Ascending aorta (tissue), 2 donors: ENCODE data around the gene SLC6A15. TPM values are rescaled to one million over a fixed set of nuclear protein-coding genes. Genes with fewer than 3 reads are reported as not detected.

Source experiments
- DNase-seq, 2 donors: peaks; one replicate each; pipeline ENCODE4 v3.0.0-alpha.2; 2019; ENCODE audit warnings: low spot score in 2 of 2
- H3K27ac ChIP-seq, 2 donors: fragments of 200-600 bp; sonication (generic); one replicate each; pipeline ENCODE4 v1.5.1; 2016 to 2017; ENCODE audit warnings: mild to moderate bottlenecking in 1 of 2
- H3K27me3 ChIP-seq: fragments of 200-600 bp; sonication (generic); one replicate; pipeline ENCODE4 v1.5.1; 2017
- H3K36me3 ChIP-seq, 2 donors: fragments of 200-600 bp; sonication (generic); one replicate each; pipeline ENCODE4 v1.5.1; 2016
- H3K4me1 ChIP-seq, 2 donors: fragments of 200-600 bp; sonication (generic); one replicate each; pipeline ENCODE4 v1.5.1; 2016 to 2017; ENCODE audit warnings: mild to moderate bottlenecking in 1 of 2
- H3K4me3 ChIP-seq, 2 donors: fragments of 200-600 bp; sonication (generic); one replicate each; pipeline ENCODE4 v1.5.1; 2016 to 2017; ENCODE audit warnings: mild to moderate bottlenecking in 1 of 2
- H3K9me3 ChIP-seq, 2 donors: fragments of 200-600 bp; sonication (generic); one replicate each; pipeline ENCODE4 v1.5.1; 2016
- intact Hi-C: fragments of 100-400 bp; cut with DNase I; formaldehyde crosslinking; loops from one replicate; pipeline ENCODE4 v1.15.1; 2023
- total RNA-seq: library from RNA; depleted of rRNA; stranded (reverse); fragments of >200 nt; gene quantifications from one replicate; pipeline ENCODE4 v1.1.0, GENCODE V29; 2016
- TF ChIP-seq, protein P1 (sequence below), 3 experiments: fragments of 200-600 bp in 2 of 3; fragments of 450-650 bp in 1 of 3; sonication (generic) in 2 of 3; IDR thresholded peaks; one replicate each; pipeline ENCODE4 v1.5.1; 2016 to 2019; ENCODE audit warnings: antibody characterized with exemption in 3 of 3, mild to moderate bottlenecking in 1 of 3, moderate library complexity in 1 of 3

The SLC6A15 gene
- total RNA-seq, 1 donor from 2014 or later: not detected

DNA sequence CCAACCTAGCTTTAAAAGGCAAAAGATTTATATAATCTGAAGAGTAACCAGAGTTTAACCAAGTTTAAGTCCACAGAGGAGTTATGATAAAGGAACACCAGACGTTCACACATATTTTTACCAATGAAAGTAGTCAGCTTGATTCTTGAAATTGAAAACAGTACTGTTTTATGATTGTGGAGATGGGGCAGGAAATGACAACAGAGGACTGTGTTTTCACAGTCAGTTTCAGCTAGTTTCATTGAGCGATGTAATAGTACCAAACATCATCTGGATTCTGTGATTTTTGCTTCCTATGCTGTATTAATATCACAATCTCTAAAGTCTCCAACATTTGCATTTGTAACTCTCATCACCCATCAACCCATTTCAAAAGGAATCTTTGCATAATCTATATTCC, 34.2 kb upstream of the SLC6A15 start:
- intact Hi-C loops: no loop called here
- DNase-seq: no peak
- Histone ChIP-seq H3K4me1 (no peaks in the 10 kb centered on the region), H3K27ac (no peak overlapping the region), H3K27me3 (no peaks in the 10 kb centered on the region), H3K36me3 (no peaks in the 10 kb centered on the region), H3K4me3 (no peak overlapping the region), H3K9me3 (no peaks in the 10 kb centered on the region)
- TF ChIP-seq, protein P1, sequence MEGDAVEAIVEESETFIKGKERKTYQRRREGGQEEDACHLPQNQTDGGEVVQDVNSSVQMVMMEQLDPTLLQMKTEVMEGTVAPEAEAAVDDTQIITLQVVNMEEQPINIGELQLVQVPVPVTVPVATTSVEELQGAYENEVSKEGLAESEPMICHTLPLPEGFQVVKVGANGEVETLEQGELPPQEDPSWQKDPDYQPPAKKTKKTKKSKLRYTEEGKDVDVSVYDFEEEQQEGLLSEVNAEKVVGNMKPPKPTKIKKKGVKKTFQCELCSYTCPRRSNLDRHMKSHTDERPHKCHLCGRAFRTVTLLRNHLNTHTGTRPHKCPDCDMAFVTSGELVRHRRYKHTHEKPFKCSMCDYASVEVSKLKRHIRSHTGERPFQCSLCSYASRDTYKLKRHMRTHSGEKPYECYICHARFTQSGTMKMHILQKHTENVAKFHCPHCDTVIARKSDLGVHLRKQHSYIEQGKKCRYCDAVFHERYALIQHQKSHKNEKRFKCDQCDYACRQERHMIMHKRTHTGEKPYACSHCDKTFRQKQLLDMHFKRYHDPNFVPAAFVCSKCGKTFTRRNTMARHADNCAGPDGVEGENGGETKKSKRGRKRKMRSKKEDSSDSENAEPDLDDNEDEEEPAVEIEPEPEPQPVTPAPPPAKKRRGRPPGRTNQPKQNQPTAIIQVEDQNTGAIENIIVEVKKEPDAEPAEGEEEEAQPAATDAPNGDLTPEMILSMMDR (IDR thresholded peaks at IDR 0.05): no peak

GRCh38 chr12:84937415-84937814, 24.8 kb upstream of the SLC6A15 start:
- H3K4me1 ChIP-seq: no peaks in the 10 kb centered on the region
- H3K27me3 ChIP-seq: no peaks in the 10 kb centered on the region
- intact Hi-C loops: no loop called here
- TF ChIP-seq, protein P1 (IDR thresholded peaks at IDR 0.05): no peak
- no peaks in the 10 kb centered on the region for H3K36me3 ChIP-seq
- no peak overlapping the region for H3K4me3 ChIP-seq
- no peak for DNase-seq
- H3K27ac ChIP-seq: no peak overlapping the region
- H3K9me3 ChIP-seq: no peaks in the 10 kb centered on the region

- Histone ChIP-seq H3K27me3 (no peaks in the 10 kb centered on the region), H3K9me3 (no peaks in the 10 kb centered on the region), H3K4me1 (no peaks in the 10 kb centered on the region), H3K4me3 (no peak overlapping the region), H3K27ac (no peak overlapping the region), H3K36me3 (no peaks in the 10 kb centered on the region)
- TF ChIP-seq, protein P1 (IDR thresholded peaks at IDR 0.05): no peak
- intact Hi-C loops: no loop called here
- no peak for DNase-seq
Observed at GRCh38 chr12:84929501-84929900, 16.9 kb upstream of the SLC6A15 start.

- Histone ChIP-seq H3K9me3 (no peaks in the 10 kb centered on the region), H3K4me1 (no peaks in the 10 kb centered on the region), H3K27ac (no peak overlapping the region), H3K27me3 (no peaks in the 10 kb centered on the region), H3K36me3 (no peaks in the 10 kb centered on the region), H3K4me3 (no peak overlapping the region)
- intact Hi-C loops: no loop called here
- no peak for DNase-seq
- TF ChIP-seq, protein P1 (IDR thresholded peaks at IDR 0.05): no peak
Observed at GRCh38 chr12:84924981-84925380, 12.4 kb upstream of the SLC6A15 start.

GRCh38 chr12:84922693-84923092, 10.1 kb upstream of the SLC6A15 start:
- Histone ChIP-seq H3K9me3 (no peaks in the 10 kb centered on the region), H3K36me3 (no peaks in the 10 kb centered on the region), H3K27ac (no peak overlapping the region), H3K27me3 (no peaks in the 10 kb centered on the region), H3K4me3 (no peak overlapping the region), H3K4me1 (no peaks in the 10 kb centered on the region)
- no peak for DNase-seq
- intact Hi-C loops: no loop called here
- TF ChIP-seq, protein P1 (IDR thresholded peaks at IDR 0.05): no peak

DNA sequence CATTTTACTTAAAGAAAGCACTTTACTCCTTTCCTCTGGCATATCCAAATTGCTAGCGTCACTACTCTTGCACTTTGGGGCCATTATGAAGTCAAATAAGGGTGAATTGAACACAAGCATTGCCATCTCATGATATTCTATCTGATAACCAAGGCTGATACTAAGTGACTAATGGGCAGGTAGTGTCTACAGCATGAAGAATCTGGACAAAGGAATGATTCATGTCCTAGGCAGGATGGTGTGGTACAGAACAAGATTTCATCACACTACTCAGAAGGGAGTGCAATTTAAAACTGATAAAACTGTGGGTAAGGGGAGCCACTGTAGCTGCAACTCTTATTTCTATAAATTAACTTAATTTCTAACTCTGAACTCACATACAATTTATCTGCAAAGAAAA, 7.7 kb upstream of the SLC6A15 start:
- Histone ChIP-seq H3K27ac (no peak overlapping the region), H3K4me1 (no peaks in the 10 kb centered on the region), H3K9me3 (no peaks in the 10 kb centered on the region), H3K36me3 (no peaks in the 10 kb centered on the region), H3K4me3 (no peak overlapping the region), H3K27me3 (no peaks in the 10 kb centered on the region)
- intact Hi-C loops: no loop called here
- DNase-seq: no peak
- TF ChIP-seq, protein P1 (IDR thresholded peaks at IDR 0.05): no peak
